ENCODE measurements around the gene MTCL1. TPM values are rescaled to one million over a fixed set of nuclear protein-coding genes. Genes with fewer than 3 reads are reported as not detected.

The MTCL1 gene
- total and polyA plus RNA-seq, 2 of the 8 experiments (the other 6 are each of a cell fraction or from before 2014, with no cell fraction given) = 16.6 to 60.8 TPM

GRCh38 chr18:8779251-8779650 is 73.9 kb downstream of the MTCL1 start (continued):
- TF ChIP-seq, protein P1, sequence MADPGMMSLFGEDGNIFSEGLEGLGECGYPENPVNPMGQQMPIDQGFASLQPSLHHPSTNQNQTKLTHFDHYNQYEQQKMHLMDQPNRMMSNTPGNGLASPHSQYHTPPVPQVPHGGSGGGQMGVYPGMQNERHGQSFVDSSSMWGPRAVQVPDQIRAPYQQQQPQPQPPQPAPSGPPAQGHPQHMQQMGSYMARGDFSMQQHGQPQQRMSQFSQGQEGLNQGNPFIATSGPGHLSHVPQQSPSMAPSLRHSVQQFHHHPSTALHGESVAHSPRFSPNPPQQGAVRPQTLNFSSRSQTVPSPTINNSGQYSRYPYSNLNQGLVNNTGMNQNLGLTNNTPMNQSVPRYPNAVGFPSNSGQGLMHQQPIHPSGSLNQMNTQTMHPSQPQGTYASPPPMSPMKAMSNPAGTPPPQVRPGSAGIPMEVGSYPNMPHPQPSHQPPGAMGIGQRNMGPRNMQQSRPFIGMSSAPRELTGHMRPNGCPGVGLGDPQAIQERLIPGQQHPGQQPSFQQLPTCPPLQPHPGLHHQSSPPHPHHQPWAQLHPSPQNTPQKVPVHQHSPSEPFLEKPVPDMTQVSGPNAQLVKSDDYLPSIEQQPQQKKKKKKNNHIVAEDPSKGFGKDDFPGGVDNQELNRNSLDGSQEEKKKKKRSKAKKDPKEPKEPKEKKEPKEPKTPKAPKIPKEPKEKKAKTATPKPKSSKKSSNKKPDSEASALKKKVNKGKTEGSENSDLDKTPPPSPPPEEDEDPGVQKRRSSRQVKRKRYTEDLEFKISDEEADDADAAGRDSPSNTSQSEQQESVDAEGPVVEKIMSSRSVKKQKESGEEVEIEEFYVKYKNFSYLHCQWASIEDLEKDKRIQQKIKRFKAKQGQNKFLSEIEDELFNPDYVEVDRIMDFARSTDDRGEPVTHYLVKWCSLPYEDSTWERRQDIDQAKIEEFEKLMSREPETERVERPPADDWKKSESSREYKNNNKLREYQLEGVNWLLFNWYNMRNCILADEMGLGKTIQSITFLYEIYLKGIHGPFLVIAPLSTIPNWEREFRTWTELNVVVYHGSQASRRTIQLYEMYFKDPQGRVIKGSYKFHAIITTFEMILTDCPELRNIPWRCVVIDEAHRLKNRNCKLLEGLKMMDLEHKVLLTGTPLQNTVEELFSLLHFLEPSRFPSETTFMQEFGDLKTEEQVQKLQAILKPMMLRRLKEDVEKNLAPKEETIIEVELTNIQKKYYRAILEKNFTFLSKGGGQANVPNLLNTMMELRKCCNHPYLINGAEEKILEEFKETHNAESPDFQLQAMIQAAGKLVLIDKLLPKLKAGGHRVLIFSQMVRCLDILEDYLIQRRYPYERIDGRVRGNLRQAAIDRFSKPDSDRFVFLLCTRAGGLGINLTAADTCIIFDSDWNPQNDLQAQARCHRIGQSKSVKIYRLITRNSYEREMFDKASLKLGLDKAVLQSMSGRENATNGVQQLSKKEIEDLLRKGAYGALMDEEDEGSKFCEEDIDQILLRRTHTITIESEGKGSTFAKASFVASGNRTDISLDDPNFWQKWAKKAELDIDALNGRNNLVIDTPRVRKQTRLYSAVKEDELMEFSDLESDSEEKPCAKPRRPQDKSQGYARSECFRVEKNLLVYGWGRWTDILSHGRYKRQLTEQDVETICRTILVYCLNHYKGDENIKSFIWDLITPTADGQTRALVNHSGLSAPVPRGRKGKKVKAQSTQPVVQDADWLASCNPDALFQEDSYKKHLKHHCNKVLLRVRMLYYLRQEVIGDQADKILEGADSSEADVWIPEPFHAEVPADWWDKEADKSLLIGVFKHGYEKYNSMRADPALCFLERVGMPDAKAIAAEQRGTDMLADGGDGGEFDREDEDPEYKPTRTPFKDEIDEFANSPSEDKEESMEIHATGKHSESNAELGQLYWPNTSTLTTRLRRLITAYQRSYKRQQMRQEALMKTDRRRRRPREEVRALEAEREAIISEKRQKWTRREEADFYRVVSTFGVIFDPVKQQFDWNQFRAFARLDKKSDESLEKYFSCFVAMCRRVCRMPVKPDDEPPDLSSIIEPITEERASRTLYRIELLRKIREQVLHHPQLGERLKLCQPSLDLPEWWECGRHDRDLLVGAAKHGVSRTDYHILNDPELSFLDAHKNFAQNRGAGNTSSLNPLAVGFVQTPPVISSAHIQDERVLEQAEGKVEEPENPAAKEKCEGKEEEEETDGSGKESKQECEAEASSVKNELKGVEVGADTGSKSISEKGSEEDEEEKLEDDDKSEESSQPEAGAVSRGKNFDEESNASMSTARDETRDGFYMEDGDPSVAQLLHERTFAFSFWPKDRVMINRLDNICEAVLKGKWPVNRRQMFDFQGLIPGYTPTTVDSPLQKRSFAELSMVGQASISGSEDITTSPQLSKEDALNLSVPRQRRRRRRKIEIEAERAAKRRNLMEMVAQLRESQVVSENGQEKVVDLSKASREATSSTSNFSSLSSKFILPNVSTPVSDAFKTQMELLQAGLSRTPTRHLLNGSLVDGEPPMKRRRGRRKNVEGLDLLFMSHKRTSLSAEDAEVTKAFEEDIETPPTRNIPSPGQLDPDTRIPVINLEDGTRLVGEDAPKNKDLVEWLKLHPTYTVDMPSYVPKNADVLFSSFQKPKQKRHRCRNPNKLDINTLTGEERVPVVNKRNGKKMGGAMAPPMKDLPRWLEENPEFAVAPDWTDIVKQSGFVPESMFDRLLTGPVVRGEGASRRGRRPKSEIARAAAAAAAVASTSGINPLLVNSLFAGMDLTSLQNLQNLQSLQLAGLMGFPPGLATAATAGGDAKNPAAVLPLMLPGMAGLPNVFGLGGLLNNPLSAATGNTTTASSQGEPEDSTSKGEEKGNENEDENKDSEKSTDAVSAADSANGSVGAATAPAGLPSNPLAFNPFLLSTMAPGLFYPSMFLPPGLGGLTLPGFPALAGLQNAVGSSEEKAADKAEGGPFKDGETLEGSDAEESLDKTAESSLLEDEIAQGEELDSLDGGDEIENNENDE (IDR thresholded peaks at IDR 0.05; ENCODE audit: insufficient replicate concordance, low read length) = no peak
- TF ChIP-seq POU5F1 (IDR thresholded peaks at IDR 0.05; ENCODE audit: low read depth, low read length) = no peak
- TF ChIP-seq KDM1A (IDR thresholded peaks at IDR 0.05; ENCODE audit: borderline replicate concordance, low read length) = no peak
- TF ChIP-seq EP300 (IDR thresholded peaks at IDR 0.05; ENCODE audit: borderline replicate concordance in 1 of 2, low read depth in 2 of 2, low read length in 2 of 2) = no peak
- no peak for TF ChIP-seq SIX5 (IDR thresholded peaks at IDR 0.05; ENCODE audit: low read depth, low read length)
- no peak for TF ChIP-seq SRF (IDR thresholded peaks at IDR 0.05; ENCODE audit: low read depth, low read length)
- TF ChIP-seq GABPA (IDR thresholded peaks at IDR 0.05; ENCODE audit: borderline replicate concordance, insufficient read depth, low read length) = no peak
- TF ChIP-seq RFX5 (IDR thresholded peaks at IDR 0.05; ENCODE audit: borderline replicate concordance, low read depth, low read length) = no peak
